ENCODE measurements around the gene PDCL2. TPM values are rescaled to one million over a fixed set of nuclear protein-coding genes. Genes with fewer than 3 reads are reported as not detected.
"Not testable (repeated sequence)": the region's sequence is repeated elsewhere in the genome, so short reads cannot be mapped to it uniquely, and the experiment has no call there.

Gene PDCL2
- total and polyA plus RNA-seq, 10 donors = not detected

DNA sequence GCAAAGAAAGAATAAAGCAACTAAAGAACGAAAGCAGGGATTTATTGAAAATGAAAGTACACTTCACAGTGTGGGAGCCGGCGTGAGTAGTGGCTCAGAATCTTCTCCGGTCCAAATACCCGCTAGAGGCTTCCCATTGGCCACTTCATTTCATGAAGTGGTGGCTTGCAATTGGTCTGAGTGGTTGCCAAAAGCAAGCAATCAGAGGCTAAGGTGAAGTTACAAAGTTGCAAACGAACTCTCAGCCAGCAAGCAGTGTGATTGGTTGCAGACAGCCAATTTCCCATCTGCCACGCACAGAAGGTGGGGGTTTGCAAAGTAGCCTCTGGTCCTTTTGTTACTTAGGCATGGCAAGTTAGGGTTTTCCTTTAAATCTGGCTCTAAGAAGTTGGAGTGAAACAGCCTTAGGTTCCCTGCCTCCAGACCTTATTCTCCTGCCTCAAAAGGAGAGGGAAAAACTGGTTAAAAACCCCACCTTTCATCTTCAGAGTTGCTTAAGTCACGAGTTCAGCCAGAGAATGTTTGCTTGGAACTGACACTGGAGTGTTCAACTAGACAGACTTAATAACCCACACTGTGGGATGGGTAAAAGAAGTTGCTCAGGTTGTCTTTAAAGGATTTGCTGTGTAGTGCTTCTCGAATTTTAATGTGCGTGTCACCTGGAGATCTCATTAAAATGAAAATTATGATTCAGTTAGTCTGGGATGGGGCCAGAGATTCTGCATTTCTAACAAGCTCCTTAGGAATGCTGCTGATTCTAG is 38.4 kb downstream of the PDCL2 start:
- Histone ChIP-seq H3K4me1 (peaks cover 0 to 12% (median 3%) of the 10 kb centered on the region in 6 donors), H3K9me3 (no peaks in the 10 kb centered on the region), H3K36me3 (no peaks in the 10 kb centered on the region), H3K4me3 (peak overlapping the region in 6 of 8 donors; percentile 4 to 49 (median 16)), H3K27me3 (replicated peaks in 1 of 7) (peaks cover 0 to 7% (median 0%) of the 10 kb centered on the region in 7 donors), H3K27ac (peak overlapping the region in 5 of 8 donors; percentile 26 to 58 (median 53))
- DNase-seq = no peak
- 68 to 80% (median 75%) methylated on average over 10 of the region's 10 CpGs for WGBS, 5 donors
- TF ChIP-seq POLR2AphosphoS5 (IDR thresholded peaks at IDR 0.05) = no peak
- intact Hi-C loops (cut with DNase I; ENCODE audit: low total_unique reads) = loop anchor here (5.0 kb wide), 1 partner anchor 206 kb away; the partner anchor contains the start of gene SRD5A3

DNA sequence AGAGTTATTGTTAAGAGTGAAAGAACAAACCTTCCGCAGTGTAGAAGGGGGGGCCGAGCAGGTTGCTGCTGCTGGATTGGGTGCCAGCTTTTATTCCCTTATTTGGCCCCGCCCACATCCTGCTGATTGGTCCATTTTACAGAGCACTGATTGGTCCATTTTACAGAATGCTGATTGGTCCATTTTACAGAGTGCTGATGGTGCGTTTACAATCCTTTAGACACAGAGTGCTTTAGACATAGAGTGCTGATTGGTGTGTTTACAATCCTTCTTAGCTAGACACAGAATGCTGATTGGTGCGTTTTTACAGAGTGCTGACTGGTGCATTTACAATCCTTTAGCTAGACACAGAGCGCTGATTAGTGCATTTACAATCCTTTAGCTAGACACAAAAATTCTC is 40.1 kb downstream of the PDCL2 start:
- not testable (repeated sequence) for DNase-seq; H3K27me3 ChIP-seq (replicated peaks in 1 of 7); H3K36me3 ChIP-seq; H3K4me3 ChIP-seq; H3K9me3 ChIP-seq; H3K27ac ChIP-seq
- intact Hi-C loops (cut with DNase I; ENCODE audit: low total_unique reads) = loop anchor here (5.0 kb wide), 1 partner anchor 205 kb away; the partner anchor contains the start of gene SRD5A3
- 82 to 91% (median 84%) methylated on average over 6 of the region's 6 CpGs for WGBS, 5 donors
- H3K4me1 ChIP-seq = peaks cover 5 to 26% (median 12%) of the 10 kb centered on the region in 6 donors

DNA sequence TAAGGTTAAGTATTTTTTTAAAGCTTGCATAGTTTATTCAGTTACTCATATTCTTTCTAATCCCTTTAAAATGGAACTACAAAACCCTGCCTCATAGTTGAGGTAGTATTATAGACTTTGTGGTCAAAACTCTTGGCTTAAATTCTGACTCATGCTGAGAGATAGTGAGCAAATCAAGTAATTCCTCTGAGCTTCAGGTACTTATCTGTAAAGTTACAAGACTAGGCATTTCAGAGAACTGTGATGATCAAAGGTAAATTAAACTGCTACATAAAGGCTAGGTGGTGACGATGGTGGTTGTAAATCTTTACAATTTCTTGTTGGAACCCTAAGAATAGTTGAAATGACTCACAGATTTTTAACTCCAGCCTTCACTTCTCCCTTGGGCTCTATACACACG is 42.2 kb downstream of the PDCL2 start:
- H3K27ac ChIP-seq = no peak overlapping the region
- H3K9me3 ChIP-seq = no peaks in the 10 kb centered on the region
- H3K4me3 ChIP-seq = no peak overlapping the region
- WGBS, 5 donors = 70 to 79% (median 72%) methylated on average over 2 of the region's 2 CpGs
- intact Hi-C loops (cut with DNase I; ENCODE audit: low total_unique reads) = loop anchor here (5.0 kb wide), 1 partner anchor 203 kb away; the partner anchor contains the start of gene SRD5A3
- no peak for DNase-seq
- H3K27me3 ChIP-seq (replicated peaks in 1 of 7) = peaks cover 0 to 3% (median 0%) of the 10 kb centered on the region in 7 donors
- peaks cover 5 to 35% (median 17%) of the 10 kb centered on the region in 6 donors for H3K4me1 ChIP-seq
- TF ChIP-seq, protein P1, sequence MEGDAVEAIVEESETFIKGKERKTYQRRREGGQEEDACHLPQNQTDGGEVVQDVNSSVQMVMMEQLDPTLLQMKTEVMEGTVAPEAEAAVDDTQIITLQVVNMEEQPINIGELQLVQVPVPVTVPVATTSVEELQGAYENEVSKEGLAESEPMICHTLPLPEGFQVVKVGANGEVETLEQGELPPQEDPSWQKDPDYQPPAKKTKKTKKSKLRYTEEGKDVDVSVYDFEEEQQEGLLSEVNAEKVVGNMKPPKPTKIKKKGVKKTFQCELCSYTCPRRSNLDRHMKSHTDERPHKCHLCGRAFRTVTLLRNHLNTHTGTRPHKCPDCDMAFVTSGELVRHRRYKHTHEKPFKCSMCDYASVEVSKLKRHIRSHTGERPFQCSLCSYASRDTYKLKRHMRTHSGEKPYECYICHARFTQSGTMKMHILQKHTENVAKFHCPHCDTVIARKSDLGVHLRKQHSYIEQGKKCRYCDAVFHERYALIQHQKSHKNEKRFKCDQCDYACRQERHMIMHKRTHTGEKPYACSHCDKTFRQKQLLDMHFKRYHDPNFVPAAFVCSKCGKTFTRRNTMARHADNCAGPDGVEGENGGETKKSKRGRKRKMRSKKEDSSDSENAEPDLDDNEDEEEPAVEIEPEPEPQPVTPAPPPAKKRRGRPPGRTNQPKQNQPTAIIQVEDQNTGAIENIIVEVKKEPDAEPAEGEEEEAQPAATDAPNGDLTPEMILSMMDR (IDR thresholded peaks at IDR 0.05 in 8 of 11, conservative IDR thresholded peaks at IDR 0.05 in 3 of 11) = no peak
- no peak for TF ChIP-seq POLR2AphosphoS5 (IDR thresholded peaks at IDR 0.05)
- no peaks in the 10 kb centered on the region for H3K36me3 ChIP-seq

DNA sequence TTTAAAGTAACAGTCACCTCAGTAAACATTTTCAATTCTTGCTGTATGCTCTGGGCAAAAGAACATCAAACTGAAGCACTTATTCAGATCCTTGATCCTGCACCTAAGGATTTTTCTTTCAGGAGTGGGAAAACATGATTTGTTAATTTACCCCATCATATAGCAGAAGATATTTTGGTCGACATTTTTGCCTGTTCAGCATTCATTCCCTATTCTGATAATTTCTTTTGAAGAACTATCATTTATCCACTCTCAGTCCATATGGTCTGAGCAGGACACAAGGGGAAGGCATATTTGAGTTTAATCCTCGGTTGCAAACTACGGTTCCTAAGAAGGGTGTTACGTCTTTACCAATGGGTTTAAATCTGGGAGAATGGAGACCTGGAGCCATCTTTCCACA is 44.1 kb downstream of the PDCL2 start:
- H3K27ac ChIP-seq = peak overlapping the region; percentile 87 to 98 (median 96)
- peak overlapping the region in 6 of 8 donors; percentile 82 to 97 (median 94) for H3K4me3 ChIP-seq
- 80 to 89% (median 87%) methylated on average over 4 of the region's 4 CpGs for WGBS, 5 donors
- H3K9me3 ChIP-seq = no peaks in the 10 kb centered on the region
- H3K4me1 ChIP-seq = peaks cover 10 to 40% (median 23%) of the 10 kb centered on the region in 6 donors
- intact Hi-C loops (cut with DNase I; ENCODE audit: low total_unique reads) = no loop called here
- peaks cover 0 to 3% (median 0%) of the 10 kb centered on the region in 7 donors for H3K27me3 ChIP-seq (replicated peaks in 1 of 7)
- H3K36me3 ChIP-seq = no peaks in the 10 kb centered on the region
- DNase-seq = no peak
- TF ChIP-seq POLR2AphosphoS5 (IDR thresholded peaks at IDR 0.05) (no peak), POLR2A (IDR thresholded peaks at IDR 0.05) (no peak)
- TF ChIP-seq, protein P1 (IDR thresholded peaks at IDR 0.05 in 8 of 11, conservative IDR thresholded peaks at IDR 0.05 in 3 of 11) = no peak

DNA sequence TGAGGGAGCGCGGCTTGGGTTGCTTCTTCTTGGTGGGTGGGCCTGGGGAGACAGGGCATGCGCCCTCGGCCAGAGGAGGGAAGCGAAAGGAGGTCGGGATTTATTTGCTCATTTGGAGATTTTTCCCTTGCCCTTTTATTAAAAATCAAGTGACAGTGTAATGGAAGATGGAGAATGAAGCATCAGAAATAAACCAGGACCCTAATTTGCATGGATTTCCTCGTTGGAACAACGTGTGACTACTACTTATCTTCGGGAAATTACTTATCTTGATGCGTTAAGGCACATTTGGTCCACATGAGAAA is 44.6 kb downstream of the PDCL2 start:
- 2 to 6% (median 4%) methylated on average over 10 of the region's 10 CpGs for WGBS, 5 donors
- intact Hi-C loops (cut with DNase I; ENCODE audit: low total_unique reads) = no loop called here
- peaks cover 0 to 3% (median 0%) of the 10 kb centered on the region in 7 donors for H3K27me3 ChIP-seq (replicated peaks in 1 of 7)
- no peak for DNase-seq
- H3K4me1 ChIP-seq = peaks cover 10 to 40% (median 23%) of the 10 kb centered on the region in 6 donors
- peak overlapping the region; percentile 87 to 98 (median 96) for H3K27ac ChIP-seq
- H3K4me3 ChIP-seq = peak overlapping the region; percentile 75 to 97 (median 94)
- no peaks in the 10 kb centered on the region for H3K36me3 ChIP-seq
- TF ChIP-seq POLR2AphosphoS5 (IDR thresholded peaks at IDR 0.05) (no peak), POLR2A (IDR thresholded peaks at IDR 0.05) (no peak)
- TF ChIP-seq, protein P1 (IDR thresholded peaks at IDR 0.05 in 8 of 11, conservative IDR thresholded peaks at IDR 0.05 in 3 of 11) = no peak
- H3K9me3 ChIP-seq = no peaks in the 10 kb centered on the region

All from spleen (tissue), 11 donors.